Hematopoietic multipotent progenitor cell (in vitro differentiated cells): ENCODE measurements around the gene CNIH2. TPM values are rescaled to one million over a fixed set of nuclear protein-coding genes. Genes with fewer than 3 reads are reported as not detected.
A peak's percentile ranks its signal among the peaks of the same experiment; 100 is the strongest.
"Not testable (repeated sequence)": the region's sequence is repeated elsewhere in the genome, so short reads cannot be mapped to it uniquely, and the experiment has no call there.

ENCODE experiments used
- DNase-seq, 3 donors: peaks; one replicate each; pipeline ENCODE4 v3.0.0-alpha.2; 2011 to 2015; ENCODE audit warnings: low read depth in 2 of 3, low spot score in 2 of 3
- total RNA-seq: library from RNA; depleted of rRNA; stranded (reverse); fragments of >200 nt; gene quantifications from one replicate; pipeline ENCODE4 v1.2.3, GENCODE V29; 2012

The CNIH2 gene
- total RNA-seq, 1 donor: 2.7 TPM

GRCh38 chr11:66288671-66289547 lies 10.9 kb downstream of the CNIH2 start, which contains the start of gene YIF1A:
Gene YIF1A, minus strand, starts transcription at chr11:66289143. Its CDS starts 158 bp downstream, at chr11:66288985.
- peak; percentile 92 to 99 (median 99) for DNase-seq

GRCh38 chr11:66289548-66290329 lies 11.8 kb downstream of the CNIH2 start:
- DNase-seq: peak in 2 of 3 donors; percentile 79 to 87

GRCh38 chr11:66290330-66290621 lies 12.3 kb downstream of the CNIH2 start:
- no peak for DNase-seq

GRCh38 chr11:66291303-66291705 lies 13.3 kb downstream of the CNIH2 start:
- DNase-seq: no peak

GRCh38 chr11:66291706-66292542 lies 13.9 kb downstream of the CNIH2 start, which contains the start of gene TMEM151A:
Gene TMEM151A, plus strand, starts transcription at chr11:66291894. Its CDS starts 120 bp downstream, at chr11:66292014.
- DNase-seq: no peak

GRCh38 chr11:66292543-66293332 lies 14.8 kb downstream of the CNIH2 start:
- no peak for DNase-seq

GRCh38 chr11:66293352-66293751 lies 15.4 kb downstream of the CNIH2 start:
- DNase-seq: no peak

- no peak for DNase-seq
Measured at GRCh38 chr11:66293777-66294625, 16.0 kb downstream of the CNIH2 start.

- no peak for DNase-seq
Measured at GRCh38 chr11:66294626-66295620, 16.9 kb downstream of the CNIH2 start.

GRCh38 chr11:66297610-66298009 lies 19.6 kb downstream of the CNIH2 start:
- no peak for DNase-seq

- no peak for DNase-seq
Measured at GRCh38 chr11:66299186-66299585, 21.2 kb downstream of the CNIH2 start.

- DNase-seq: no peak
Measured at GRCh38 chr11:66302656-66303055, 24.7 kb downstream of the CNIH2 start.

GRCh38 chr11:66309475-66309874 lies 31.5 kb downstream of the CNIH2 start:
- no peak for DNase-seq

- DNase-seq: no peak
Measured at GRCh38 chr11:66310324-66310723, 32.3 kb downstream of the CNIH2 start.

GRCh38 chr11:66310803-66311440 lies 32.9 kb downstream of the CNIH2 start:
- DNase-seq: not testable (repeated sequence)

GRCh38 chr11:66311470-66311964 lies 33.5 kb downstream of the CNIH2 start:
- DNase-seq: no peak

GRCh38 chr11:66311965-66312548 lies 34.1 kb downstream of the CNIH2 start:
- peak; percentile 95 to 99 (median 96) for DNase-seq
